ENCODE results near the gene CDK2AP2. TPM values are rescaled to one million over a fixed set of nuclear protein-coding genes. Genes with fewer than 3 reads are reported as not detected.

The CDK2AP2 gene
- total and polyA plus RNA-seq, 2 of the 8 experiments (the other 6 are each of a cell fraction or from before 2014, with no cell fraction given), result 49.6 to 65.1 TPM

DNA sequence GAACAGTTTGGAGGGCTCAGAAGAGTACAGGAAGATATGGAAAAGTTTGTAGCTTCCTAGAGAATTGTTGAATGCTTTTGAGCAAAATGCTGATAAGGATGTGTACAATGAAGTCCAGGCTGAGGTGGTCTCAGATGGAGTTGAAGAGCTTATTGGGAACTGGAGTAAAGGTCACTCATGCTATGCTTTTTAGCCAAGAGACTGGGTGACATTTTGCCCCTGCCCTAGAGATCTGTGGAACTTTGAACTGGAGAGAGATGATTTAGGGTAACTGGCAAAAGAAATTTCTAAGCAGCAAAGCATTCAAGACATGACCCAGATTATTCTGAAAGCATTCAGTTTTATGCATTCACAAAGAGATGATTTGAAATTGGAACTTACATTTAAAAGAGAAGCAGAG, 43.2 kb upstream of the CDK2AP2 start:
- Histone ChIP-seq H3K27me3 (replicated peaks in 1 of 4; ENCODE audit: control insufficient read depth in 3 of 4, extremely low read depth in 1 of 4, insufficient read depth in 3 of 4, low read length in 3 of 4) (no peaks in the 10 kb centered on the region; a peak in 1 of 7 replicates), H3K79me1 (ENCODE audit: low read depth, low read length) (no peaks in the 10 kb centered on the region), H2AFZ (ENCODE audit: low read length) (no peak overlapping the region), H3K23ac (ENCODE audit: insufficient read length) (no peak overlapping the region), H3K4me1 (replicated peaks in 1 of 4; ENCODE audit: control insufficient read depth in 3 of 4, insufficient read depth in 4 of 4, low read length in 3 of 4) (no peaks in the 10 kb centered on the region), H3K79me2 (ENCODE audit: control insufficient read depth in 1 of 2, insufficient read depth in 2 of 2, low read length in 2 of 2) (no peaks in the 10 kb centered on the region), H3K4me3 (ENCODE audit: extremely low read depth in 1 of 4, insufficient read depth in 2 of 4, low read depth in 3 of 4, low read length in 4 of 4) (no peak overlapping the region), H3K23me2 (ENCODE audit: low read depth, low read length) (no peaks in the 10 kb centered on the region; the same call in 1 of the 2 replicates), H4K5ac (ENCODE audit: insufficient read length, low read depth, low read length) (no peak overlapping the region), H4K20me1 (replicated peaks in 1 of 2; ENCODE audit: control insufficient read depth in 1 of 2, insufficient read depth in 2 of 2, low read length in 2 of 2) (no peaks in the 10 kb centered on the region), H3K36me3 (ENCODE audit: control insufficient read depth in 2 of 4, insufficient read depth in 4 of 4, low read length in 3 of 4) (no peaks in the 10 kb centered on the region), H2BK20ac (ENCODE audit: low read length) (no peak overlapping the region), H3K9me3 (ENCODE audit: insufficient read depth in 2 of 2, low read depth in 1 of 2, low read length in 1 of 2) (peaks cover 4 to 12% of the 10 kb centered on the region in 2 experiments; a peak in 3 of 4 replicates), H3K9ac (replicated peaks in 1 of 4; ENCODE audit: extremely low read depth in 1 of 4, low read depth in 3 of 4, low read length in 3 of 4) (no peak overlapping the region), H3K18ac (ENCODE audit: extremely low read depth, low read length) (no peak overlapping the region), H3K4ac (replicated peaks; ENCODE audit: insufficient read length, low read depth, low read length) (no peak overlapping the region), H2BK5ac (ENCODE audit: low read depth, low read length) (no peak overlapping the region), H3K27ac (ENCODE audit: low read depth, low read length) (no peak overlapping the region), H3K14ac (ENCODE audit: insufficient read length) (no peak overlapping the region), H2AK5ac (ENCODE audit: low read depth, low read length) (no peak overlapping the region), H2BK12ac (ENCODE audit: low read depth, low read length) (no peak overlapping the region), H2BK120ac (replicated peaks; ENCODE audit: low read depth, low read length) (no peak overlapping the region), H4K91ac (replicated peaks; ENCODE audit: insufficient read length, low read length) (no peak overlapping the region), H3K56ac (replicated peaks; ENCODE audit: insufficient read length, low read depth, low read length) (no peak overlapping the region), H2BK15ac (ENCODE audit: low read length) (no peak overlapping the region), H4K8ac (ENCODE audit: extremely low read depth, insufficient read depth, low read length) (no peak overlapping the region), H3K4me2 (ENCODE audit: insufficient read depth in 1 of 2, low read depth in 2 of 2, low read length in 2 of 2) (no peak overlapping the region)
- CTCF ChIA-PET (ENCODE audit: partially characterized antibody), result interaction anchor here (0.9 kb wide), 1 partner anchor 9 kb away, joined by 3 read pairs; no protein-coding TSS in a partner anchor
- TF ChIP-seq CREB1 (IDR thresholded peaks at IDR 0.05) (no peak), POLR2AphosphoS5 (IDR thresholded peaks at IDR 0.05; ENCODE audit: low read depth, low read length) (no peak), CBX5 (IDR thresholded peaks at IDR 0.05; ENCODE audit: low read depth, low read length) (no peak), KDM5A (IDR thresholded peaks at IDR 0.05; ENCODE audit: low read length) (no peak), BRCA1 (IDR thresholded peaks at IDR 0.05; ENCODE audit: low read depth, low read length) (no peak), SIX5 (IDR thresholded peaks at IDR 0.05; ENCODE audit: low read depth, low read length) (no peak), TBP (IDR thresholded peaks at IDR 0.05; ENCODE audit: low read depth, low read length) (no peak), JUND (IDR thresholded peaks at IDR 0.05; ENCODE audit: low read length) (no peak), PHF8 (conservative IDR thresholded peaks at IDR 0.05; ENCODE audit: low read depth, low read length) (no peak), HDAC2 (IDR thresholded peaks at IDR 0.05; ENCODE audit: borderline replicate concordance in 1 of 2, low read depth in 2 of 2, low read length in 2 of 2) (no peak)
- TF ChIP-seq, protein P1, sequence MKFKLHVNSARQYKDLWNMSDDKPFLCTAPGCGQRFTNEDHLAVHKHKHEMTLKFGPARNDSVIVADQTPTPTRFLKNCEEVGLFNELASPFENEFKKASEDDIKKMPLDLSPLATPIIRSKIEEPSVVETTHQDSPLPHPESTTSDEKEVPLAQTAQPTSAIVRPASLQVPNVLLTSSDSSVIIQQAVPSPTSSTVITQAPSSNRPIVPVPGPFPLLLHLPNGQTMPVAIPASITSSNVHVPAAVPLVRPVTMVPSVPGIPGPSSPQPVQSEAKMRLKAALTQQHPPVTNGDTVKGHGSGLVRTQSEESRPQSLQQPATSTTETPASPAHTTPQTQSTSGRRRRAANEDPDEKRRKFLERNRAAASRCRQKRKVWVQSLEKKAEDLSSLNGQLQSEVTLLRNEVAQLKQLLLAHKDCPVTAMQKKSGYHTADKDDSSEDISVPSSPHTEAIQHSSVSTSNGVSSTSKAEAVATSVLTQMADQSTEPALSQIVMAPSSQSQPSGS (IDR thresholded peaks at IDR 0.05; ENCODE audit: low read length), result no peak
- POLR2A ChIA-PET (ENCODE audit: partially characterized antibody), result interaction anchor here (1.2 kb wide), 1 partner anchor 32 kb away, joined by 3 read pairs; the partner anchor contains the start of gene GSTP1
- DNase-seq (ENCODE audit: low read depth in 1 of 2, low spot score in 2 of 2) (no peak), FAIRE-seq (no peak)
